ENCODE measurements around the gene TOP3A. TPM values are rescaled to one million over a fixed set of nuclear protein-coding genes. Genes with fewer than 3 reads are reported as not detected.

The TOP3A gene
- 74.2 TPM for total RNA-seq

GRCh38 chr17:18314731-18315561 lies at the start of gene TOP3A, which contains the start of gene SMCR8:
TSS of gene TOP3A (minus strand) at chr17:18314994. CDS start at chr17:18314778, 216 bp downstream.
TSS of gene SMCR8 (plus strand) at chr17:18315293. CDS start at chr17:18315790, 497 bp downstream.

GRCh38 chr17:18363101-18364049 lies 48.6 kb upstream of the TOP3A start, which contains the start of gene SHMT1:
TSS of gene SHMT1 (minus strand) at chr17:18363550. CDS start at chr17:18355981, 7,569 bp downstream.

GRCh38 chr17:18260332-18261145 lies 54.3 kb downstream of the TOP3A start, which contains the start of gene MIEF2:
TSS of gene MIEF2 (plus strand) at chr17:18260662. CDS start at chr17:18262721, 2,059 bp downstream.

GRCh38 chr17:18258356-18259038 lies 56.3 kb downstream of the TOP3A start, which contains the start of gene FLII:
TSS of gene FLII (minus strand) at chr17:18258738. CDS start at chr17:18258690, 48 bp downstream.

GRCh38 chr17:18225121-18225641 lies 89.6 kb downstream of the TOP3A start, which contains the start of gene LLGL1:
TSS of gene LLGL1 (plus strand) at chr17:18225635. CDS start at chr17:18225683, 48 bp downstream.

Other genes with a start within 250 kb of the TOP3A start
- 26.3 TPM for gene DRG2, start 227.0 kb downstream of the TOP3A start, total RNA-seq
- 9.4 TPM for gene MYO15A, start 206.2 kb downstream of the TOP3A start, total RNA-seq
- 52.3 TPM for gene ALKBH5, start 131.2 kb downstream of the TOP3A start, total RNA-seq
- 43.2 TPM for gene LLGL1, start 89.4 kb downstream of the TOP3A start, total RNA-seq
- gene FLII, start 56.3 kb downstream of the TOP3A start, total RNA-seq: 91.1 TPM
- 30.7 TPM for gene MIEF2, start 54.3 kb downstream of the TOP3A start, total RNA-seq
- 15.0 TPM for gene SMCR8, start 299 bp upstream of the TOP3A start, total RNA-seq
- 7.2 TPM for gene SHMT1, start 48.6 kb upstream of the TOP3A start, total RNA-seq
- gene EVPLL, start 62.8 kb upstream of the TOP3A start, total RNA-seq: not detected
- gene LGALS9C, start 161.8 kb upstream of the TOP3A start, total RNA-seq: not detected

Measured in parietal lobe (tissue), 1 donor.